Brain pericyte (primary cell): ENCODE measurements around the gene PUS3.
"Not testable (repeated sequence)": the region's sequence is repeated elsewhere in the genome, so short reads cannot be mapped to it uniquely, and the experiment has no call there.

Experiments
- DNase-seq: peaks from one replicate; pipeline ENCODE4 v3.0.0-alpha.2; 2012; ENCODE audit warnings: low read depth, low spot score

PUS3 gene

GRCh38 chr11:125869521-125869920, 33.5 kb downstream of the PUS3 start:
- no peak for DNase-seq

- DNase-seq = not testable (repeated sequence)
Observed at GRCh38 chr11:125865354-125865753, 37.7 kb downstream of the PUS3 start.

GRCh38 chr11:125862786-125863185, 40.2 kb downstream of the PUS3 start:
- DNase-seq = not testable (repeated sequence)

- DNase-seq = not testable (repeated sequence)
Observed at GRCh38 chr11:125857670-125858069, 45.3 kb downstream of the PUS3 start.

GRCh38 chr11:125846188-125846587, 56.8 kb downstream of the PUS3 start:
- DNase-seq = no peak
